Endodermal cell (in vitro differentiated cells): ENCODE measurements around the gene DEPDC7. TPM values are rescaled to one million over a fixed set of nuclear protein-coding genes. Genes with fewer than 3 reads are reported as not detected.
"Not testable (repeated sequence)": the region's sequence is repeated elsewhere in the genome, so short reads cannot be mapped to it uniquely, and the experiment has no call there.

ENCODE experiments used
- DNase-seq: peaks from one replicate; pipeline ENCODE4 v3.0.0-alpha.2; 2017
- H3K27ac ChIP-seq: 2 replicates; pipeline ENCODE4 v1.5.1; 2013; ENCODE audit warnings: mild to moderate bottlenecking, low read depth, low read length, moderate library complexity
- H3K27me3 ChIP-seq: 2 replicates; pipeline ENCODE4 v1.6.1; 2013; ENCODE audit warnings: mild to moderate bottlenecking, low read length, moderate library complexity; ENCODE audit not compliant: insufficient read depth, control insufficient read depth, poor library complexity, severe bottlenecking
- H3K36me3 ChIP-seq: 2 replicates; pipeline ENCODE4 v1.7.0; 2013; ENCODE audit warnings: mild to moderate bottlenecking, low read length, moderate library complexity; ENCODE audit not compliant: control insufficient read depth, insufficient read depth
- H3K4me1 ChIP-seq: one replicate; pipeline ENCODE4 v1.7.0; 2013; ENCODE audit warnings: low read length; ENCODE audit not compliant: control insufficient read depth, insufficient read depth
- H3K4me3 ChIP-seq: 2 replicates; pipeline ENCODE4 v1.5.1; 2013; ENCODE audit warnings: mild to moderate bottlenecking, low read length, moderate library complexity
- H3K9ac ChIP-seq: 2 replicates; pipeline ENCODE4 v1.6.1; 2013; ENCODE audit warnings: mild to moderate bottlenecking, low read length, moderate library complexity; ENCODE audit not compliant: poor library complexity, severe bottlenecking; ENCODE audit errors: extremely low read depth
- H3K9me3 ChIP-seq: 2 replicates; pipeline ENCODE4 v1.6.1; 2013; ENCODE audit warnings: mild to moderate bottlenecking, low read length, moderate library complexity; ENCODE audit not compliant: control insufficient read depth
- H3K27ac Mint-ChIP-seq: 2 replicates; pipeline ENCODE4 v1.8.0; 2020; ENCODE audit warnings: mixed read lengths
- H3K27me3 Mint-ChIP-seq: 2 replicates; pipeline ENCODE4 v1.8.0; 2021; ENCODE audit warnings: mild to moderate bottlenecking, mixed read lengths; ENCODE audit not compliant: insufficient read depth
- H3K36me3 Mint-ChIP-seq: 2 replicates; pipeline ENCODE4 v1.8.0; 2020; ENCODE audit warnings: low read depth, mixed read lengths
- H3K4me1 Mint-ChIP-seq: 2 replicates; pipeline ENCODE4 v1.8.0; 2020; ENCODE audit warnings: mixed read lengths
- H3K4me3 Mint-ChIP-seq: 2 replicates; pipeline ENCODE4 v1.8.0; 2020; ENCODE audit warnings: mild to moderate bottlenecking, moderate library complexity, mixed read lengths
- H3K9me3 Mint-ChIP-seq: 2 replicates; pipeline ENCODE4 v1.8.0; 2020; ENCODE audit warnings: mild to moderate bottlenecking, mixed read lengths
- WGBS, 2 experiments: methylation state at CpG; one replicate each; pipeline versions ENCODE4 v1.1.5 to v1.1.7; 2013; ENCODE audit warnings: missing lambda C conversion rate in 2 of 2, mixed read lengths in 1 of 2; ENCODE audit not compliant: insufficient coverage in 1 of 2, insufficient read length in 1 of 2; 5-methylcytosine and 5-hydroxymethylcytosine counted together
- total RNA-seq, 2 donors: library from RNA; stranded (reverse); fragmentation: NEBNext Ultra II Directional in 1 of 2; extraction: Animal tissue kit (Norgen Biotek cat#: 25700) in 1 of 2; gene quantifications; 2 replicates in 1 of 2; 3 replicates in 1 of 2; pipeline ENCODE4 v1.2.1, GENCODE V29; 2021
- TF ChIP-seq, protein P1 (sequence below): fragments of 200-600 bp; sonication (generic); conservative IDR thresholded peaks from 2 replicates; pipeline ENCODE4 v1.5.0; 2021; ENCODE audit warnings: antibody characterized with exemption, mild to moderate bottlenecking

DEPDC7 gene
- total RNA-seq, 2 donors from 2014 or later = 7.7 to 11.4 TPM

DNA sequence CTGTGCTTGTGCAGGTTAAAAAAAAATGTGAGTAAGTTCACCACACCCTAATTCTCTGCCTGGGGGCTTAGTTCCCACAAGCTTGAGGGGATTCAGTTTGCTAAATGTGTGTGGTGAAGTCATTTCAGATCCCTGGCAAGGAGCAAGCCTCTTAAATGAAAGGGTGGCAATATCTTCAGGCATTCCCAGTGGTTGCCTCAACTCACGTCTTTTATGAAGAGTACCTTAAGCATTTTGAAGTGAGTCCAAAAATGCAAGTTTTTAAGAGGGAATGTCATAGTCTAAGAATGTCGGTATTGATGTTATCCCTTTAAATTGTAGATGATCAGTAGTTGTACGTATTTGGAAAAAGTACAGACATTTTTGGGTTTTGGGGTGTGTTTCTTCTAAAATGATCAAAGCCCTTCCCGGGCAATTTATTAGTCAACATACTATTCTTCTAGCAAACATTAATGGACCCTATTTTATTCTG is 28.6 kb downstream of the DEPDC7 start:
- Histone ChIP-seq H3K36me3 (peaks cover 59% of the 10 kb centered on the region), H3K27me3 (no peaks in the 10 kb centered on the region), H3K9me3 (peaks cover 47% of the 10 kb centered on the region), H3K27ac (no peak overlapping the region), H3K9ac (no peak overlapping the region), H3K4me3 (peak overlapping the region; percentile 36), H3K4me1 (no peaks in the 10 kb centered on the region)
- peaks cover 40% of the 10 kb centered on the region for H3K4me1 Mint-ChIP-seq
- TF ChIP-seq, protein P1, sequence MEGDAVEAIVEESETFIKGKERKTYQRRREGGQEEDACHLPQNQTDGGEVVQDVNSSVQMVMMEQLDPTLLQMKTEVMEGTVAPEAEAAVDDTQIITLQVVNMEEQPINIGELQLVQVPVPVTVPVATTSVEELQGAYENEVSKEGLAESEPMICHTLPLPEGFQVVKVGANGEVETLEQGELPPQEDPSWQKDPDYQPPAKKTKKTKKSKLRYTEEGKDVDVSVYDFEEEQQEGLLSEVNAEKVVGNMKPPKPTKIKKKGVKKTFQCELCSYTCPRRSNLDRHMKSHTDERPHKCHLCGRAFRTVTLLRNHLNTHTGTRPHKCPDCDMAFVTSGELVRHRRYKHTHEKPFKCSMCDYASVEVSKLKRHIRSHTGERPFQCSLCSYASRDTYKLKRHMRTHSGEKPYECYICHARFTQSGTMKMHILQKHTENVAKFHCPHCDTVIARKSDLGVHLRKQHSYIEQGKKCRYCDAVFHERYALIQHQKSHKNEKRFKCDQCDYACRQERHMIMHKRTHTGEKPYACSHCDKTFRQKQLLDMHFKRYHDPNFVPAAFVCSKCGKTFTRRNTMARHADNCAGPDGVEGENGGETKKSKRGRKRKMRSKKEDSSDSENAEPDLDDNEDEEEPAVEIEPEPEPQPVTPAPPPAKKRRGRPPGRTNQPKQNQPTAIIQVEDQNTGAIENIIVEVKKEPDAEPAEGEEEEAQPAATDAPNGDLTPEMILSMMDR = no peak
- WGBS, 2 experiments = 96 to 100% methylated on average over 2 to 3 of the region's 4 CpGs
- H3K36me3 Mint-ChIP-seq = peaks cover 70% of the 10 kb centered on the region
- H3K4me3 Mint-ChIP-seq = no peak overlapping the region
- peaks cover 31% of the 10 kb centered on the region for H3K9me3 Mint-ChIP-seq
- no peaks in the 10 kb centered on the region for H3K27me3 Mint-ChIP-seq
- DNase-seq = no peak
- H3K27ac Mint-ChIP-seq = no peak overlapping the region

DNA sequence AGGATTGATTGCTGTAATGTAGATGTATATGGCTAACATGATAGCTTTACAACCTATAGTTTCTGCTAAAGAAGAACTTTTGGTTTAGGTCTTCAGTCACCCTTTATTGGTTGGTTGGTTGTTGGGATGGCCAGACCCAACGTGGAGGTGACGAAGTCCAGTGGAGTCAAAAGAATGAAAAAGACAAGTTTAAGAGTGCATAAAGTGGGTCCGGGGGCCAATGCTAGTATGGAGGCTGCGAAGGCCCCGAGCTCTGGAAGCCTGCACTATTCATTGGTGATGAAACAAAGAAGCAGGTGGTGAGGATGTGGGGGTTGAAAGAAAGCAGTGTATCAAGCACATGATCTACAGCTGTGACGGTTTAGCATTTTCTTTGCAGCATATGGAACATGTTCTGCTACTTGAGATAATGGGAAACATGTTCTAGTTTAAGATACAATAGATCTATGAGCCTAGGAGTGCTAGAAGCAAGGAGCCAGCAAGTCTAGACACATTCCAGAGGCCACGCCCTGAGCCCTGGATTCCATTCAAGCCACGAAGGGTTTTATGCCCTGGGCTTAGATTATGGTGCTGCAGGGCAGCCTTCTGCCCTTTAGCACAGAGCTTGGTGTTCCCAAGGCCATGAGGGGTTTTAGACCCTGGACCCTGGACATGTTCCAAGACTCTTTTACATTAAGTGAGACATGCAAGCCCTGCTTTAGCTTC is 30.0 kb downstream of the DEPDC7 start:
- 96 to 97% methylated on average over 8 of the region's 8 CpGs for WGBS, 2 experiments
- TF ChIP-seq, protein P1 = no peak
- no peak overlapping the region for H3K4me3 Mint-ChIP-seq

GRCh38 chr11:33048701-33049100 is 33.0 kb downstream of the DEPDC7 start:
- not testable (repeated sequence) for H3K4me1 ChIP-seq, H3K27ac ChIP-seq, DNase-seq, H3K27me3 ChIP-seq, H3K9ac ChIP-seq, H3K4me3 Mint-ChIP-seq, H3K4me3 ChIP-seq, H3K27ac Mint-ChIP-seq, H3K27me3 Mint-ChIP-seq
- Mint-ChIP-seq H3K4me1 (peaks cover 32% of the 10 kb centered on the region), H3K36me3 (peaks cover 67% of the 10 kb centered on the region), H3K9me3 (peaks cover 31% of the 10 kb centered on the region)
- Histone ChIP-seq H3K9me3 (peaks cover 42% of the 10 kb centered on the region), H3K36me3 (peaks cover 63% of the 10 kb centered on the region)
- WGBS, 2 experiments = 90 to 100% methylated on average over 2 to 6 of the region's 6 CpGs

More for the DNA sequence above, 30.0 kb downstream of the DEPDC7 start:
- H3K9ac ChIP-seq = no peak overlapping the region
- peaks cover 47% of the 10 kb centered on the region for H3K9me3 ChIP-seq
- H3K4me3 ChIP-seq = no peak overlapping the region
- Mint-ChIP-seq H3K27ac (no peak overlapping the region), H3K27me3 (no peaks in the 10 kb centered on the region), H3K36me3 (peaks cover 70% of the 10 kb centered on the region), H3K9me3 (peaks cover 31% of the 10 kb centered on the region), H3K4me1 (peaks cover 42% of the 10 kb centered on the region)
- H3K36me3 ChIP-seq = peaks cover 59% of the 10 kb centered on the region
- no peaks in the 10 kb centered on the region for H3K4me1 ChIP-seq
- no peaks in the 10 kb centered on the region for H3K27me3 ChIP-seq
- no peak overlapping the region for H3K27ac ChIP-seq
- DNase-seq = no peak
